Upper lobe of right lung (tissue), 1 donor: ENCODE results near the gene HSPA1A. TPM values are rescaled to one million over a fixed set of nuclear protein-coding genes. Genes with fewer than 3 reads are reported as not detected.
"Not testable (repeated sequence)": the region's sequence is repeated elsewhere in the genome, so short reads cannot be mapped to it uniquely, and the experiment has no call there.

Experiments
- ATAC-seq: fragments of 200-7000 bp; cut with Tn5 transposase; one replicate; pipeline ENCODE4 v1.9.1; 2020; ENCODE audit warnings: mild to moderate bottlenecking, moderate library complexity
- DNase-seq: peaks from one replicate; pipeline ENCODE4 v3.0.0-alpha.2; 2020
- H3K27ac ChIP-seq: fragments of 200-600 bp; one replicate; pipeline ENCODE4 v1.8.0; 2022
- H3K27me3 ChIP-seq: fragments of 200-600 bp; one replicate; pipeline ENCODE4 v1.8.0; 2022; ENCODE audit warnings: mild to moderate bottlenecking
- H3K36me3 ChIP-seq: fragments of 200-600 bp; one replicate; pipeline ENCODE4 v1.8.0; 2022
- H3K4me1 ChIP-seq: fragments of 200-600 bp; one replicate; pipeline ENCODE4 v1.8.0; 2022
- H3K4me3 ChIP-seq: fragments of 200-600 bp; one replicate; pipeline ENCODE4 v1.8.0; 2022; ENCODE audit warnings: mild to moderate bottlenecking
- H3K9me3 ChIP-seq: fragments of 200-600 bp; one replicate; pipeline ENCODE4 v1.8.0; 2022
- CTCF ChIP-seq: fragments of 200-600 bp; IDR thresholded peaks from one replicate; pipeline ENCODE4 v1.8.0; 2022; ENCODE audit warnings: antibody characterized with exemption
- intact Hi-C: fragments of 100-400 bp; cut with DNase I; formaldehyde crosslinking; loops from one replicate; pipeline ENCODE4 v1.11.0; 2022
- total RNA-seq: library from RNA; stranded (reverse); fragmentation: NEBNext Ultra II Directional; extraction: Animal tissue kit (Norgen Biotek cat#: 25700); gene quantifications from one replicate; pipeline ENCODE4 v1.2.1, GENCODE V29; 2021
- donor health status: DM: no; HTN: yes; CAD: no; lungs with severe emphysema.

The HSPA1A gene
- total RNA-seq, 1 donor from 2014 or later, result 150 TPM

DNA sequence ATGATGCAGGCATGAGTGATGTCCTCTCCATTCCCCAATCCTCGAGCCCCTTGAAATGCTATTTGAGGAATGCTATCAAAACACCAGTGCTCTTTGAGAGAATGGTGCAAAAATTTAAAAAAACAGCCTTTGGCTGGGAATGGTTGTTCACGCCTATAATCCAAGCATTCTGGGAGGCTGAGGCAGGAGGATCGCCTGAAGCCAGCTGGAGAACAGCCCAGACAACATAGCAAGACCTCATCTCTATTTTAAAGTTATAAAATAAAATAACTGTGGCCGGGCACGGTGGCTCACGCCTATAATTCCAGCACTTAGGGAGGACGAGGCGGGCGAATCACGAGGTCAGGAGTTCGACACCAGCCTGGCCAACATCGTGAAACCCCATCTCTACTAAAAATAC is 15.6 kb upstream of the HSPA1A start:
- no peak for TF ChIP-seq CTCF
- Histone ChIP-seq H3K27ac (no peak overlapping the region), H3K4me1 (peaks cover 8% of the 10 kb centered on the region), H3K4me3 (no peak overlapping the region), H3K36me3 (peaks cover 22% of the 10 kb centered on the region), H3K9me3 (no peaks in the 10 kb centered on the region), H3K27me3 (no peaks in the 10 kb centered on the region)
- intact Hi-C loops, result no loop called here
- no peak for DNase-seq
- no peak for ATAC-seq

GRCh38 chr6:31801031-31801927 is 14.1 kb upstream of the HSPA1A start:
- ATAC-seq, H3K27me3 ChIP-seq, H3K4me3 ChIP-seq, intact Hi-C loops, DNase-seq, H3K9me3 ChIP-seq, H3K27ac ChIP-seq: not testable (repeated sequence)
- H3K36me3 ChIP-seq, result peaks cover 22% of the 10 kb centered on the region
- peaks cover 12% of the 10 kb centered on the region for H3K4me1 ChIP-seq

- intact Hi-C loops, result no loop called here
- ATAC-seq, result no peak
- H3K27ac ChIP-seq, result peak overlapping the region; percentile 90
These were observed 9.3 kb upstream of the HSPA1A start for GRCh38 chr6:31805939-31806469.

GRCh38 chr6:31806470-31807272 is 8.7 kb upstream of the HSPA1A start, which contains the start of gene LSM2:
TSS of gene LSM2 (minus strand) at chr6:31806966. CDS start at chr6:31806757, 209 bp downstream.
- TF ChIP-seq CTCF, result peak; percentile 34
- peaks cover 12% of the 10 kb centered on the region for H3K36me3 ChIP-seq
- ATAC-seq (peak; percentile 100), DNase-seq (peak; percentile 99)
- no peaks in the 10 kb centered on the region for H3K27me3 ChIP-seq
- peak within 1 kb of the TSS; percentile 83 for H3K4me3 ChIP-seq
- peak within 1 kb of the TSS; percentile 90 for H3K27ac ChIP-seq
- peaks cover 13% of the 10 kb centered on the region for H3K4me1 ChIP-seq
- intact Hi-C loops, result no loop called here
- no peaks in the 10 kb centered on the region for H3K9me3 ChIP-seq

More at GRCh38 chr6:31805939-31806469, 9.3 kb upstream of the HSPA1A start:
- Histone ChIP-seq H3K4me3 (peak overlapping the region; percentile 83), H3K27me3 (no peaks in the 10 kb centered on the region), H3K4me1 (peaks cover 13% of the 10 kb centered on the region), H3K36me3 (peaks cover 19% of the 10 kb centered on the region), H3K9me3 (no peaks in the 10 kb centered on the region)
- TF ChIP-seq CTCF, result no peak
- no peak for DNase-seq

GRCh38 chr6:31808599-31808998 is 6.7 kb upstream of the HSPA1A start:
- H3K27ac ChIP-seq, H3K36me3 ChIP-seq, ATAC-seq, intact Hi-C loops, H3K27me3 ChIP-seq, H3K9me3 ChIP-seq, DNase-seq, H3K4me3 ChIP-seq: not testable (repeated sequence)
- peaks cover 20% of the 10 kb centered on the region for H3K4me1 ChIP-seq

DNA sequence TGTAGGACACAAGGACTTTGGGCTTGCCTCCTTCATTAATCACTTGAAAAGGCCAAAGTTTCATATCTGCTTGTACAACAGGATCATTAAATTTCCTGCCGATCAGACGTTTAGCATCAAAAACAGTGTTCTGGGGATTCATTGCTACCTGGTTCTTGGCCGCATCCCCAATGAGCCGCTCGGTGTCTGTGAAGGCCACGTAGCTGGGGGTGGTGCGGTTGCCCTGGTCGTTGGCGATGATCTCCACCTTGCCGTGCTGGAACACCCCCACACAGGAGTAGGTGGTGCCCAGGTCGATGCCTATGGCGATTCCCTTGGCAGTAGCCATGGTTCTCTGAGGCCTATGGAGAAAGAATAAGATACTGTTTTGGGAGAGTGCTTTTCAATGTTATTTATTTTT is 3.7 kb upstream of the HSPA1A start:
- no peaks in the 10 kb centered on the region for H3K36me3 ChIP-seq
- ATAC-seq, result no peak
- no peaks in the 10 kb centered on the region for H3K27me3 ChIP-seq
- no peak overlapping the region for H3K4me3 ChIP-seq
- intact Hi-C loops, result no loop called here
- peaks cover 16% of the 10 kb centered on the region for H3K4me1 ChIP-seq
- no peak overlapping the region for H3K27ac ChIP-seq
- DNase-seq, result no peak
- TF ChIP-seq CTCF, result no peak
- H3K9me3 ChIP-seq, result no peaks in the 10 kb centered on the region
